ENCODE measurements around the gene TGDS.

TGDS gene

DNA sequence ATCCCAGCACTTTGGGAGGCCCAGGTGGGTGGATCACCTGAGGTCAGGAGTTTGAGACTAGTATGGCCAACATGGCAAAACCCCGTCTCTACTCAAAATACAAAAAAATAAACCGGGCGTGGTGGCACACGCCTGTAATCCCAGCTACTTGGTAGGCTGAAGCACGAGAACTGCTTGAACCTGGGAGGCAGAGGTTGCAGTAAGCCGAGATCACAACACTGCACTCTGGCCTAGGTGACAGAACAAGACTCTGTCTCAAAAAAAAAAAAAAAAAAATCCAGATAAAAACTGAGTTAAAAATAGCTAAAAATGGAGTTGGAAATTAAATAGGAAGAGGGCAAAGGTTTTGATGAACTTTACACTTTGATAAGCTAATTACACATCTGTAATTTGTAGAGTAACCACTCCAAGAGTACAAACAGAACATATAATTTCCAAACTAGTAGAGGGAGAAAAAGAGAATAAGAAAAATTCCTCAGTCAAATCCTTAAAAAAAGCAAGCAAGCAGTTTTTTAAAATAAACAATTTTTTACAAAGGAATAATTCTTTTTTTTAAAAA, 10.3 kb downstream of the TGDS start:
- no peak overlapping the region for H3K4me3 ChIP-seq (ENCODE audit: insufficient read length, low read depth)
- H3K9me3 ChIP-seq (ENCODE audit: insufficient read depth, low read length), result no peaks in the 10 kb centered on the region
- peaks cover 44% of the 10 kb centered on the region for H3K36me3 ChIP-seq (ENCODE audit: insufficient read depth, insufficient read length, low read length)
- no peak for DNase-seq (ENCODE audit: low read depth, low spot score)
- no peaks in the 10 kb centered on the region for H3K27me3 ChIP-seq (ENCODE audit: insufficient read depth, insufficient read length)
- no peaks in the 10 kb centered on the region for H3K4me1 ChIP-seq (ENCODE audit: insufficient read depth, insufficient read length)
- no peak overlapping the region for H3K9ac ChIP-seq (ENCODE audit: insufficient read length, low read depth)
- TF ChIP-seq YY1 (IDR thresholded peaks at IDR 0.05; ENCODE audit: insufficient read depth, insufficient read length), result no peak
- no peak for TF ChIP-seq SUZ12 (IDR thresholded peaks at IDR 0.05; ENCODE audit: extremely low read depth, insufficient read depth, insufficient read length)
- no peak for TF ChIP-seq ZNF274 (IDR thresholded peaks at IDR 0.05; ENCODE audit: low read depth, low read length)

DNA sequence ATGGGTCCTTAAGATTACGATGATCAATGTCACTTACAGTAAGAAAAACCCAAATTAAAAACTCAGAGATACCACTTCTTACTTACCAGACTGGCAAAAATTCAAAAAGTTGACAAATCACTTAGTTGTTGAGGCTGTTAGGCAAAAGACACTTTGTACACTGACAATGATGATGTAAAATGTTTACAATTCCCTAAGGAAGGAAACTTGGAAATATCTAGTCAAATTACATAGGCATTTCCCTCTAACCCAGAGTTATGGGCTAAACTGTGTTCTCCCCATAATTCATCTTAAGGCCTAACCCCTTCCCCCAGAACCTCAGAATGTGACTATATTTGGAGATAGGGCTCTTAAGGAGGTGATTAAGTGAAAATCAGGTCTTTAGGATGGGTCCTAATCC, 12.0 kb downstream of the TGDS start:
- H3K9ac ChIP-seq (ENCODE audit: insufficient read length, low read depth), result no peak overlapping the region
- no peaks in the 10 kb centered on the region for H3K27me3 ChIP-seq (ENCODE audit: insufficient read depth, insufficient read length)
- H3K9me3 ChIP-seq (ENCODE audit: insufficient read depth, low read length), result no peaks in the 10 kb centered on the region
- no peak for TF ChIP-seq ZNF274 (IDR thresholded peaks at IDR 0.05; ENCODE audit: low read depth, low read length)
- no peak for TF ChIP-seq SUZ12 (IDR thresholded peaks at IDR 0.05; ENCODE audit: extremely low read depth, insufficient read depth, insufficient read length)
- no peak for TF ChIP-seq YY1 (IDR thresholded peaks at IDR 0.05; ENCODE audit: insufficient read depth, insufficient read length)
- DNase-seq (ENCODE audit: low read depth, low spot score), result no peak
- no peak overlapping the region for H3K4me3 ChIP-seq (ENCODE audit: insufficient read length, low read depth)
- no peaks in the 10 kb centered on the region for H3K4me1 ChIP-seq (ENCODE audit: insufficient read depth, insufficient read length)
- peaks cover 49% of the 10 kb centered on the region for H3K36me3 ChIP-seq (ENCODE audit: insufficient read depth, insufficient read length, low read length)

DNA sequence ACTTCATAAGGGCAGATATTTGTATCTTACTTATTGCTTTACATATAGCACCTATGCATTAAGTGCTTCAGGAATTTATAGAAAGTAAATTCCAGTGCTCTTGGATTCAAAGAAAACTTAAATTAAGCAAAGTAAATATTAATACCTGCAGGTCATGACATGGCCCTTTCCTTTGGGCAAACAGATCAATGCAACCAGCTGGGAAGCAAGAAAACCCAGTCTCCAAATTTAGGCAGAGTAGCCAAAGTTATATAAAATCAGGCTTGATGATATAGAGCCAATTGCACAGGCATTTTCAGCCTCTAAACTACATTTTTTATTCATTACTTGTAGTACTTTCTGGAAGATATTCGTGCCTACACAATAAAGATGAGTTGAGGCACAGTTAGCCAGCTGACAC, 16.9 kb downstream of the TGDS start:
- no peaks in the 10 kb centered on the region for H3K4me1 ChIP-seq (ENCODE audit: insufficient read depth, insufficient read length)
- no peak overlapping the region for H3K9ac ChIP-seq (ENCODE audit: insufficient read length, low read depth)
- TF ChIP-seq ZNF274 (IDR thresholded peaks at IDR 0.05; ENCODE audit: low read depth, low read length) (no peak), YY1 (IDR thresholded peaks at IDR 0.05; ENCODE audit: insufficient read depth, insufficient read length) (no peak), SUZ12 (IDR thresholded peaks at IDR 0.05; ENCODE audit: extremely low read depth, insufficient read depth, insufficient read length) (no peak)
- H3K36me3 ChIP-seq (ENCODE audit: insufficient read depth, insufficient read length, low read length), result peaks cover 83% of the 10 kb centered on the region
- no peaks in the 10 kb centered on the region for H3K9me3 ChIP-seq (ENCODE audit: insufficient read depth, low read length)
- H3K27me3 ChIP-seq (ENCODE audit: insufficient read depth, insufficient read length), result no peaks in the 10 kb centered on the region
- H3K4me3 ChIP-seq (ENCODE audit: insufficient read length, low read depth), result no peak overlapping the region
- DNase-seq (ENCODE audit: low read depth, low spot score), result no peak

DNA sequence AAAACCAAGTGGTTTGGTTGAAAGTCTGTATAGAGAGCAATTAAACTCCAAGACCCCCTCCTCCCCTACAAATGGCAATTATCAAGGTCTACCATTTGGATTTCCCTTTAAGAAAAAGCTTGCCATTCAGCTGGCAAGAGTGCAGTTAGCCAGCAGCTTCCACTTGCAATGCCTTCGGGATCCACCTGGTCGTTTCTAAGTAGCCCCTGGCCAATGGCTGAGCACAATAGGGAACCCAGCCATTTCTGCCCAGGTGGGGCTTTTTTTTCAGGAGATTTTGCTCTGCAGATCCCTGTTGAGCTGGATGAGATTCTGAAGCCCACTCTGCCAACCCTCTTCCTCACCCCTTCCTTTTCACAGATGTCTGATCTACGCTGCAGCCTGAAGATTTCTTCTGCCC, 26.3 kb downstream of the TGDS start:
- H3K36me3 ChIP-seq (ENCODE audit: insufficient read depth, insufficient read length, low read length), result peaks cover 51% of the 10 kb centered on the region
- H3K27me3 ChIP-seq (ENCODE audit: insufficient read depth, insufficient read length), result no peaks in the 10 kb centered on the region
- H3K4me3 ChIP-seq (ENCODE audit: insufficient read length, low read depth), result no peak overlapping the region
- H3K9ac ChIP-seq (ENCODE audit: insufficient read length, low read depth), result no peak overlapping the region
- H3K9me3 ChIP-seq (ENCODE audit: insufficient read depth, low read length), result no peaks in the 10 kb centered on the region
- no peak for DNase-seq (ENCODE audit: low read depth, low spot score)
- H3K4me1 ChIP-seq (ENCODE audit: insufficient read depth, insufficient read length), result no peaks in the 10 kb centered on the region
- no peak for TF ChIP-seq ZNF274 (IDR thresholded peaks at IDR 0.05; ENCODE audit: low read depth, low read length)
- TF ChIP-seq YY1 (IDR thresholded peaks at IDR 0.05; ENCODE audit: insufficient read depth, insufficient read length), result no peak
- TF ChIP-seq SUZ12 (IDR thresholded peaks at IDR 0.05; ENCODE audit: extremely low read depth, insufficient read depth, insufficient read length), result no peak

DNA sequence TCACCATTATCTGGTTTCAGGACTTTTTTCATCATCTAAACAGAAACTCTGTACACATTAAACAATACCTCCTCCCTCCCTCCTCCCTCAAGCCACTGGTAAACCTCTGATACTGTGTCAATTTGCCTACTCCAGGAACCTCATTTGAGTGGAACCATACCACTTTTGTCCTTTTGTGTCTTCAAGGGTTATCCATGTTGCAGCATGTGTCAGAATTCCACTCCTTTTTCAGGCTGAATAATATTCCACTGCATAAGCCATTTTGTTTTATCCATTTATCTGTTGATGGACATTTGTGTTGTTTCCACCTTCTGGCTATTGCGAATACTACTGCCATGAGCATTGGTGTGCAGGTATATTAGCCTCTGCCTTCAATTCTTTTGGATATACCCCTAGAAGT, 27.5 kb downstream of the TGDS start:
- peaks cover 41% of the 10 kb centered on the region for H3K36me3 ChIP-seq (ENCODE audit: insufficient read depth, insufficient read length, low read length)
- H3K9ac ChIP-seq (ENCODE audit: insufficient read length, low read depth), result no peak overlapping the region
- no peaks in the 10 kb centered on the region for H3K9me3 ChIP-seq (ENCODE audit: insufficient read depth, low read length)
- no peak for TF ChIP-seq SUZ12 (IDR thresholded peaks at IDR 0.05; ENCODE audit: extremely low read depth, insufficient read depth, insufficient read length)
- TF ChIP-seq ZNF274 (IDR thresholded peaks at IDR 0.05; ENCODE audit: low read depth, low read length), result no peak
- TF ChIP-seq YY1 (IDR thresholded peaks at IDR 0.05; ENCODE audit: insufficient read depth, insufficient read length), result no peak
- H3K27me3 ChIP-seq (ENCODE audit: insufficient read depth, insufficient read length), result no peaks in the 10 kb centered on the region
- no peaks in the 10 kb centered on the region for H3K4me1 ChIP-seq (ENCODE audit: insufficient read depth, insufficient read length)
- DNase-seq (ENCODE audit: low read depth, low spot score), result no peak
- H3K4me3 ChIP-seq (ENCODE audit: insufficient read length, low read depth), result no peak overlapping the region

DNA sequence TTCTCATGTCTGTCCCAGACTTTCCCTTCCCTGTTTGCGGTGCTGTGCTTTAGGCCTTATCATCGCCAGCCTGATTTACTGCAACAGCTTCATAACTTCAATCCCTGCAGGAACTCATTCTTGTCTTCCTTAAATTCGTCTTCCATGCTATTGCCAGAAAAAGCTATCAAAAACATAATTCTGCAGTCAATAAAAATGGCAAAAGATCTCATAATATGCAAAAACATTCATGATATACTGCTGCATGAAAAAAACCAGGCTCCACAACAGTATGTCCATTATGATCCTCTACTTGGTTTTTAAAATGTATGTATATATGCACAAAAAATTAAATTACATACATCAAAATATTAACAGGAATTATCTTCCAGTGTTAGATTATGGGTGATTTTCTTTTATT, 28.4 kb downstream of the TGDS start:
- no peak for TF ChIP-seq YY1 (IDR thresholded peaks at IDR 0.05; ENCODE audit: insufficient read depth, insufficient read length)
- no peak for TF ChIP-seq ZNF274 (IDR thresholded peaks at IDR 0.05; ENCODE audit: low read depth, low read length)
- TF ChIP-seq SUZ12 (IDR thresholded peaks at IDR 0.05; ENCODE audit: extremely low read depth, insufficient read depth, insufficient read length), result no peak
- H3K4me3 ChIP-seq (ENCODE audit: insufficient read length, low read depth), result no peak overlapping the region
- DNase-seq (ENCODE audit: low read depth, low spot score), result no peak
- peaks cover 33% of the 10 kb centered on the region for H3K36me3 ChIP-seq (ENCODE audit: insufficient read depth, insufficient read length, low read length)
- no peaks in the 10 kb centered on the region for H3K27me3 ChIP-seq (ENCODE audit: insufficient read depth, insufficient read length)
- no peak overlapping the region for H3K9ac ChIP-seq (ENCODE audit: insufficient read length, low read depth)
- no peaks in the 10 kb centered on the region for H3K4me1 ChIP-seq (ENCODE audit: insufficient read depth, insufficient read length)
- H3K9me3 ChIP-seq (ENCODE audit: insufficient read depth, low read length), result no peaks in the 10 kb centered on the region

DNA sequence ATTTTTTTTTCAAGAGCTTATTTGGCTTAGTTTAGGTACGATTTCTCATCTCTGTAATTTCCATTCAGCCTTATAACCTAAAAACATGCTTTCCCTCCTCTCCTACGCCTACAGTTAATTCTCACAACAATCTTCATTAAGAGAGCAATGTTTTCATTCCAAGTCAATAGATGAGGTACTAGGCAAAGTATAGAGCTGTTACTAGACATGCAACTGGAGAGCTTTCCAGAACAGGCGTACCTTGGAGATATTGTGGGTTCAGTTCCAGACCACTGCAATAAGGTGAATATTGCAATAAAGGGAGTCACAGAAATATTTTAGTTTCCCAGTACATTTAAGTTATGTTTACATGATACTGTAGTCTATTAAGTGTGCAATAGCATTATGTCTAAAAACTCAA, 34.8 kb downstream of the TGDS start:
- Histone ChIP-seq H3K9ac (ENCODE audit: insufficient read length, low read depth) (no peak overlapping the region), H3K36me3 (ENCODE audit: insufficient read depth, insufficient read length, low read length) (no peaks in the 10 kb centered on the region), H3K4me3 (ENCODE audit: insufficient read length, low read depth) (no peak overlapping the region), H3K9me3 (ENCODE audit: insufficient read depth, low read length) (no peaks in the 10 kb centered on the region), H3K4me1 (ENCODE audit: insufficient read depth, insufficient read length) (no peaks in the 10 kb centered on the region), H3K27me3 (ENCODE audit: insufficient read depth, insufficient read length) (no peaks in the 10 kb centered on the region)
- no peak for DNase-seq (ENCODE audit: low read depth, low spot score)
- no peak for TF ChIP-seq SUZ12 (IDR thresholded peaks at IDR 0.05; ENCODE audit: extremely low read depth, insufficient read depth, insufficient read length)
- no peak for TF ChIP-seq YY1 (IDR thresholded peaks at IDR 0.05; ENCODE audit: insufficient read depth, insufficient read length)
- no peak for TF ChIP-seq ZNF274 (IDR thresholded peaks at IDR 0.05; ENCODE audit: low read depth, low read length)

Measured in NT2/D1 (cell line).